Astrocyte of the cerebellum (primary cell): ENCODE results near the gene OGFOD1.

Source experiments
- DNase-seq: peaks from one replicate; pipeline ENCODE4 v3.0.0-alpha.2; 2011; ENCODE audit warnings: low read depth
- H3K4me3 ChIP-seq: 2 replicates; pipeline ENCODE4 v1.5.1; 2011; ENCODE audit warnings: mild to moderate bottlenecking, low read depth, low read length, moderate library complexity
- CTCF ChIP-seq: IDR thresholded peaks from 2 replicates; pipeline ENCODE4 v1.5.1; 2012; ENCODE audit warnings: low read length, low read depth, moderate library complexity, mild to moderate bottlenecking; ENCODE audit errors: missing control alignments
- in situ Hi-C: cut with HindIII; loops from 2 replicates; pipeline ENCODE4 v1.10.0; 2017; ENCODE audit warnings: low sequenced_read_pairs

The OGFOD1 gene

GRCh38 chr16:56477096-56477878 is 25.9 kb downstream of the OGFOD1 start:
- no peak for TF ChIP-seq CTCF
- no peak overlapping the region for H3K4me3 ChIP-seq
- in situ Hi-C loops: no loop called here
- peak; percentile 82 for DNase-seq

- in situ Hi-C loops: no loop called here
- no peak for TF ChIP-seq CTCF
- no peak overlapping the region for H3K4me3 ChIP-seq
- no peak for DNase-seq
These were observed 27.1 kb downstream of the OGFOD1 start for GRCh38 chr16:56478281-56479049.

GRCh38 chr16:56479469-56479868 is 28.1 kb downstream of the OGFOD1 start:
- TF ChIP-seq CTCF: no peak
- in situ Hi-C loops: no loop called here
- no peak for DNase-seq
- H3K4me3 ChIP-seq: no peak overlapping the region

GRCh38 chr16:56480776-56481467 is 29.6 kb downstream of the OGFOD1 start:
- no peak for DNase-seq
- no peak overlapping the region for H3K4me3 ChIP-seq
- in situ Hi-C loops: no loop called here
- TF ChIP-seq CTCF: no peak

- DNase-seq: peak; percentile 6
- in situ Hi-C loops: no loop called here
These were observed 30.2 kb downstream of the OGFOD1 start for GRCh38 chr16:56481468-56482122.

More at GRCh38 chr16:56481468-56482122, 30.2 kb downstream of the OGFOD1 start:
- no peak overlapping the region for H3K4me3 ChIP-seq
- TF ChIP-seq CTCF: no peak
